Inflammatory macrophage (primary cell): ENCODE measurements around the gene FPGS.

Experiments
- DNase-seq, 2 donors: peaks; one replicate each; pipeline ENCODE4 v3.0.0-alpha.2; 2020 to 2022

FPGS gene

GRCh38 chr9:127812936-127813675 is 10.4 kb downstream of the FPGS start:
- DNase-seq: no peak

- no peak for DNase-seq
Measured at GRCh38 chr9:127813686-127814226, 11.1 kb downstream of the FPGS start.

GRCh38 chr9:127814619-127815511 is 12.2 kb downstream of the FPGS start:
- peak in 1 of 2 donors; percentile 1 for DNase-seq

- peak in 1 of 2 donors; percentile 2 for DNase-seq
Measured at GRCh38 chr9:127815512-127816361, 13.1 kb downstream of the FPGS start.

- DNase-seq: no peak
Measured at GRCh38 chr9:127816362-127816725, 13.7 kb downstream of the FPGS start.

- DNase-seq: no peak
Measured at GRCh38 chr9:127816728-127817127, 14.0 kb downstream of the FPGS start.

GRCh38 chr9:127817881-127818434 is 15.3 kb downstream of the FPGS start:
- peak in 1 of 2 donors; percentile 1 for DNase-seq

- no peak for DNase-seq
Measured at GRCh38 chr9:127818574-127818973, 15.9 kb downstream of the FPGS start.

GRCh38 chr9:127822108-127822507 is 19.4 kb downstream of the FPGS start:
- DNase-seq: no peak

- DNase-seq: no peak
Measured at GRCh38 chr9:127825319-127826051, 22.8 kb downstream of the FPGS start.

- no peak for DNase-seq
Measured at GRCh38 chr9:127826253-127826913, 23.7 kb downstream of the FPGS start.

- DNase-seq: peak; percentile 45 to 49
Measured at GRCh38 chr9:127828262-127829031, 25.8 kb downstream of the FPGS start.

GRCh38 chr9:127829205-127829906 is 26.7 kb downstream of the FPGS start:
- DNase-seq: no peak

- no peak for DNase-seq
Measured at GRCh38 chr9:127832248-127832647, 29.6 kb downstream of the FPGS start.

- DNase-seq: peak; percentile 86 to 95
Measured at GRCh38 chr9:127833555-127833954, 30.9 kb downstream of the FPGS start.

GRCh38 chr9:127835991-127836516 is 33.4 kb downstream of the FPGS start:
- peak; percentile 86 to 93 for DNase-seq

GRCh38 chr9:127836561-127836960 is 33.9 kb downstream of the FPGS start:
- peak; percentile 23 to 65 for DNase-seq

GRCh38 chr9:127837346-127837745 is 34.7 kb downstream of the FPGS start:
- no peak for DNase-seq
